NCI-H2081 treated with DMSO at 0.1 percent for 48 hours (cell line): ENCODE data around the gene SUFU.
"Not testable (repeated sequence)": the region's sequence is repeated elsewhere in the genome, so short reads cannot be mapped to it uniquely, and the experiment has no call there.

Experiments used
- DNase-seq: peaks from one replicate; lab custom pipeline; 2025; lab: John Stamatoyannopoulos, UW

The SUFU gene

GRCh38 chr10:102480396-102480795 is 23.4 kb upstream of the SUFU start:
- no peak for DNase-seq

DNA sequence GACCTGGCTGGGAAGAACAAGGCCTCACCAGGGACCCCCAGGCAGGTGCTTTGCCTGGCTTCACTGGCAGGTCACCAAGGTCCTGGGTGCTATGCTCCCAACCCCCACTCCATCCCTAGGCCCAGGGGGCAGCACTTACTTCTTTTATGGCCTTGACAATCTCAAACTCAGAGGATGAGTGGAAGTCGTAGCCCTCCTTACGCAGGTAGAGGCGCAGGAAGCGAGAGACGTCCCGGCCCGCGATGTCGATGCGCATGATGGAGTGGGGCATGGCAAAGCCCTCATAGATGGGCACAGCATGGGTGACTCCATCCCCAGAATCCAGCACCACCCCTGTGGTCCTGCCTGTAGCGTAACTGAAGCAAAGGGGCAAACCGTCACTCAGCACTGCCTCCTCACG is 19.8 kb upstream of the SUFU start:
- DNase-seq: no peak

DNA sequence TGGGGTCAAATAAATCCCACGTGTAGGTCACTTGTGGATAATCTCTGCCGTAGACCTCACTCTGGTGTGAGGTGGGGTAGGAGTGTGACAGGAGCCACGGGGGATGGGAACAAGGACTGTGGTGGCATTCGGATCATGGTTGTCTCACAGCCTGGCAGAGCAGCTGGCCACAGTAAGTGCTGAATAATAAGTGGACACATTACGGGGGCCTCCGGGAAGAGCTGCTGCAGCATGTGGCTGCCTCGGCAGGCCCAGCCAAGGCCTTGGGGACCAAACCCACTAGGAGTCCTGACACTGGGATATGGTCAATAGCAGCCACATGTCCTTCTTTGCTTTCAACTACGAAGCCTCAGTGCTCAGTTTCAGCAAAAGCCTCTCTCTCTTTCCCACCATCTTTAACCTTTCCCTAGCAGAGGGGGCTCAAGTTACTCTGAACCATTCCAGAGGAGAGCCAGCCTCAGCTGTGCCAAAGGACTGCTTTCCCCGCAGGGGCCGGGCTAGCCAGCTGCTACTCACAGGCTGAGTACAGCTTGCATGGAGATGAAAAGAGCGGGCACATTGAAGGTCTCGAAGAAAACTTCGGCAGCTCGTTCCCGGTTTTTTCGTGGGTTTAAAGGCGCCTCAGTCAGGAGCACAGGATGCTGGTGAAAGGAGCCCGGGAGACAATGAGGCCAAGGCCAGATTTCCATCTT is 18.5 kb upstream of the SUFU start:
- DNase-seq: no peak

GRCh38 chr10:102491136-102491535 is 12.6 kb upstream of the SUFU start:
- DNase-seq: no peak

- no peak for DNase-seq
Measured at GRCh38 chr10:102492344-102492939, 11.3 kb upstream of the SUFU start.

GRCh38 chr10:102492983-102493382 is 10.8 kb upstream of the SUFU start:
- no peak for DNase-seq

DNA sequence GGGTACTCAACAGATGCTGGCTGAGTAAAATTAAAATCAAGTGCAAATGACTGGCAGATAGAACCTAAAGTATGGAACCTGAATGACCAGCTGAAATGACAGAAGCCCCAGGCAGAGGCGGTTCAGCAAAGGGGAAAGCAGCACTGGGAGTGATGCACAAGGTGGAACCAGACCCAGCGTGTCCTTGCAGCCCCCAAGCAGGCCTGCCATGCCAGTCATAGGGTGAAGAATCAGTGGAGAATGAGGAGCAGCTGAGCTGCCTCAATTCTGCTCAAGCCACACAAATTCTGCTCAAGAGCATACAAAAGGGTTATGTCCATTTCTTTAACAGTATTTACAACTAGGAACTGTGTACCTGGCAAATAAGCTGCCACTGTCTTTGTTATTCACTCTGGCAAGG is 10.0 kb upstream of the SUFU start:
- no peak for DNase-seq

- no peak for DNase-seq
Measured at GRCh38 chr10:102497545-102497944, 6.2 kb upstream of the SUFU start.

DNA sequence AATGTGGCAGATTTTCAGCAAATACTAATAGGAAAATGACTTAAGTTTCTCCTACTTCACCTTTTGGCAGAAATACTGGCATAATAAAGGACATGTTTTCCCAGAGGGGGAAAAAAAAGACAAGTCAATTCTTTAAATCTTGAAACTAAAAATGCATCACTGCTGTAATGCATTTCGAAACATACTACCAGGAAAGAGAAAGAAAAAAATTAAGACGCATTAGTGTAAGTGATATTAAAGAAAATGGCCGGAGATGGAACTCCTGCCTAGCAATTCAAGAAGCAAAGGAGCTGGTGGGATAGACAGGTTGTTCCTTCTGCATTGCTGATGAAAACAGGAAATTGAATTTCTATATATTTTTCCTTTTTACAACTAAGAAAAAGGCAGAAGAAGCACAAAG is 4.4 kb upstream of the SUFU start:
- no peak for DNase-seq

DNA sequence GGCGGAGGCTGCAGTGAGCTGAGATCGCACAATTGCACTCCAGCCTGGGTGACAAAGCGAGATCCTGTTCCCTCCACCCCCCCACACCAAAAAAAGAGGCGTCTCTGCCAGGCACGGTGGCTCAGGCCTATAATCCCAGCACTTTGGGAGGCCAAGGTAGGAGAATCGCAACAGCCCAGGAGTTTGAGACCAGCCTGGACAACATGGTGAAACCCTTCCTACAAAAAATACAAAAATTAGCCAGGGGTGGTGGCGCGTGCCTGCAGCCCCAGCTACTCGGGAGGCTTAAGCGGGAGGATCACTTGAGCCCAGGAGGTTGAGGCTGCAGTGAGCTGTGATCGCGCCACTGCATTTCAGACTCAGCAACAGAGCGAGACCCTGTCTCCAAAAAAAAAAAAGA is 3.1 kb upstream of the SUFU start:
- not testable (repeated sequence) for DNase-seq

DNA sequence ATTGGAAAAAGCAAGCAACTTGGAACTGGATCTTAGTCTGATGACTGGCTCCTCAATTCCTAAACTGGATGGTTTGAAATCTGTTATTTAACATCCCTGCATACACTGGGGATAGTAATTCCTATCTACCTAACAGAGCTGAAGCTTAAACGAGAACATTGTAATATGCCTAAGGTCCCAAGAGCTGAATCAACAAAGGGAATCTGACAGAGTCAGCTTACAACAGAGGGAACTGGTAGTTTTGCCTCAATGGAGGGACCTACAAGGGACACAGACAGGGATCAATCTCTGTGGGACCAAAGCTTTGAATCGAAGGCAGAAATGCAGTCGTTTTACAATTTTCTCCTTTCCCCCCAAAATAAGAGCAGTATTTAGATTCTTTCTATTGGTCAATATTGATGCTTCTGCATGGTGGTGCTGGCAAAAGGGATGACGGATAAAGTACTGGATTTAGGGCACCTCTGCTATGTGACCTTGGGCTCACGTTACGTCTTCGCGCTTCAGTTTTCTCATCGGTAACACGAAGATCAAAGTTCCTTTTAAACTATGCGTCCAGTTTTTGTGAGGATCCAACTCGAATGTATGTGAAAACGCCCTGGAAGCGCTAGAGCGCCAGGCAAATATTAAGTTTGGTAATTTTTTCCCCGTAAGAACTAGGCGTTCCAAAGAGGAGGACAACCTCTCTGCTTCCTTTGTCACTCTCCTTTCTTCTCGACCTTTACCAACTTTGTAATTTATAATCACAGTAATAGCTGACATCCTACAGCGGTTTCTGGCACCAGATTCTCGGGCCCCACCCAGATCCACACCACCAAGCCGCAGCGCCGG is 2.4 kb upstream of the SUFU start:
- no peak for DNase-seq

GRCh38 chr10:102502029-102502336 is 1.8 kb upstream of the SUFU start:
- DNase-seq: peak; percentile 84

GRCh38 chr10:102502337-102503151 is 1.2 kb upstream of the SUFU start, which contains the start of gene ACTR1A:
ACTR1A (minus strand) TSS chr10:102502712; CDS start chr10:102502647, 65 bp downstream.
- peak; percentile 91 for DNase-seq

- DNase-seq: no peak
Measured at GRCh38 chr10:102504179-102504975, 605 bp downstream of the SUFU start.

DNA sequence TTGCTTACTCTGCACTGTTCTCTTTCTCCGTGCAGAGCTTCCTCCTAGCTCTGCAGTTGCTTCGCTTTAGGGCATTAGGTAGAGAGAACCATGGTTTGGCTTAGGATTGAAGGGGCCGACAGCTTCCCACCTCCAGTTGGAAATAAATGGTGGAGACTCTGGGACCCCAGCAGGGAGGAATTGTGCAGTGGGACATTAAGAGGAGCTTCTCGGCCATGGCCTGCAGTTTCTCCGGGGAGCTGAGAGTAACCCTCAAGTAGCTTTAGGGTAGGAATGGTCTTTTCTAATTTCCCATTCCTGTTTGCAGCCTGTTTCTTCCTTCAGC is 1.2 kb downstream of the SUFU start:
- no peak for DNase-seq

DNA sequence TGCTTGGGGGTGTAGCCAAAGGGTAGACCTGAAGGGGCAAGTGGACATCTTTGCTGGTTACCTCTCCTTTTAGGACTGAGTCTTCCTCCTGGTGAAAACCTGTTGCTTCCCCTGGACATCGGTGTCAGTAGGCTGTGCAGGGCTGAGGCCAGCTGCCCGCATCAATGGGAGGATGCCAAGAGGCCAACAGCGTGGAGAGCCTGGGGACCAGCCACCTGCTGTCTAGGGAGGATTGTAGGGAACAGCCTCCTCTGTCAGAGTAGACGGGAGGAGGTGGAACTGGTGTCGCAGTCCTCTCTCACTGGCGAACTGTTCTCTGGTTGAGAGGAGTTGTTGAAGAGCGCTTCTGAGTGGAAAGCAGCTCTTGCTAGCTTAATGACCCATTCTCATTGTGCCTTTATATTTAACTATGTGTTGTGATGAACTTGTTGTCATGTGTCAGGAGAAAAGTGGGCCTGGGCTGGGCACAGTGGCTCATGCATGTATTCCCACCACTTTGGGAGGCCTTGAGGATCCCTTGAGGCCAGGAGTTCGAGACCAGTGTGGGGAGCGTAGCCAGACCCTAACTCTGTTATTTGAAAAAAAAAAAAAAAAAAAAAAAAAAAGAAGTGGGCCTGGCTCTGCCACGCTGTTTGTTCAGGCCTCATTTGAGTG is 1.8 kb downstream of the SUFU start:
- no peak for DNase-seq

DNA sequence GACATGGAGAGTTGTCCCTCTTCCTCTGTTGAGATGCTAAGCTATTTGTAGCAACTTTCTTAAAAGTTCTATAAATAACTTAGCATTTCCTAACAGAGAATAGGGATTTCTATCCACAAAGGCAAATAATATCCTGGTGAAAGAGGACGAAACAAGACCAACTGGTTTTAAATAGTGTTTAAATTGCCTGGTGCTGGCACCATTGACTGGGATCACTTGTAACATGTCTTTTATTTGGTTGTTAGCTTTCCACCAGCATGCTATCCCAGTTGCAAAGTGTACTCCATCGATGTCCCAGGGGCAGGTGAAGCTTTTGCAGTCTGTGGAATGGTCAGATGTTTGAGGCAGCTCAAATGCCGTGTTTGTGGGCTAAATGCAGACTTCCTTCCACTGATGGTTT is 3.7 kb downstream of the SUFU start:
- no peak for DNase-seq

DNA sequence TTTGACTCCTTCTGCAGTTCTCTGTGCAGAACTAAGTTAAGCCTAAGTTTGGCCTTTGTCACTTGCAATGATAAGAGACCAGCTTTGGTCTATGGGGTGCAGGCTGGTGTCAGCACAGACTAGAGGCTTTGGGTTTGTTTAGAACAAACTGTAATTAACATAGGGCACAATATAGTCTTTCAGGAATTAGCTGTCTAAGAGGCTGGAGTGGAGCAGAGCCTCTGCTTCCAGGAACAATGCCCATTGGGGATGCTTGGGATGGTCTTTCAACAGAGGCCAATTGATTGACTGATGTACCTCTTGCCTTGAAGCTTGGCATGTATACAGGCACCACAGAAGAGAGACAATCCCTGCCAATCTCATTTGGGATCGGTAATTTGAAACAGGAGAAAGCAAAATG is 4.7 kb downstream of the SUFU start:
- no peak for DNase-seq

GRCh38 chr10:102509387-102509786 is 5.6 kb downstream of the SUFU start:
- DNase-seq: no peak

DNA sequence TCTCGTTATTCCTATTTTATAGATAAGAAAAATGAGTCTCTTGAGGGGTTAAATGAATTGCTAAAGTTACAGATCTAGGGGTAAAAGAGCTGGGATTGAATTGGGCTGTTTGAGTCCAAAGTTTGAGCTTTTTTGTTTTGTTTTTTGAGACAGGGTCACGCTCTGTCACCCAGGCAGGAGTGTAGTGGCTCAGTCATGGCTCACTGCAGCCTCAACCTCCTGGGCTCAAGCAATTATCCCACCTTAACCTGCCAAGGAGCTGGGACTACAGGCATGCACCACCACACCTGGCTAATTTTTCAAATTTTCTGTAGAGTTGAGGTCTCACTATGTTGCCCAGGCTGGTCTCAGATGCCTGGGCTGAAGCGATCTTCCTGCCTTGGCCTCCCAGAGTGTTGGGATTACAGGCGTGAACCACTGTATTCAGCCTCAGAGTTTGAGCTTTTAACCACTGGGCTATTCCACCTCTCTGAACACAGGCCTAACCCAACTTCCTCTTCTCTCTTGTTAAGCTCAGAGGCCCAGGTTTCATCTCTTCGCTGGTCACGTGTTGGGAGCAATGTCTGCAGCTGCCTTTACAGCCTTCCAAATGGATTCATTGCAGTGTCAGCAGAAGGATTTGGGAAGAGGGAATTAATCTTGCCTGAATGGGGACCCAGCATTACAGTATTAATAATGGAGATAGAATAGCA is 8.0 kb downstream of the SUFU start:
- DNase-seq: no peak
